DOHH2 (cell line): ENCODE data around the gene TPM1.

Experiments
- EZH2phosphoT487 ChIP-seq: fragments of 200-600 bp; sonication (generic); IDR thresholded peaks from 2 replicates; pipeline ENCODE4 v1.6.1; 2017; ENCODE audit warnings: borderline replicate concordance, mild to moderate bottlenecking, antibody characterized with exemption, low read length, moderate library complexity, mixed read lengths
- TF ChIP-seq, protein P1 (sequence below): fragments of 200-600 bp; sonication (generic); IDR thresholded peaks from one replicate; pipeline ENCODE4 v1.5.1; 2014; ENCODE audit warnings: antibody characterized with exemption, mild to moderate bottlenecking, low read depth, low read length; ENCODE audit not compliant: poor library complexity, severe bottlenecking

DNA sequence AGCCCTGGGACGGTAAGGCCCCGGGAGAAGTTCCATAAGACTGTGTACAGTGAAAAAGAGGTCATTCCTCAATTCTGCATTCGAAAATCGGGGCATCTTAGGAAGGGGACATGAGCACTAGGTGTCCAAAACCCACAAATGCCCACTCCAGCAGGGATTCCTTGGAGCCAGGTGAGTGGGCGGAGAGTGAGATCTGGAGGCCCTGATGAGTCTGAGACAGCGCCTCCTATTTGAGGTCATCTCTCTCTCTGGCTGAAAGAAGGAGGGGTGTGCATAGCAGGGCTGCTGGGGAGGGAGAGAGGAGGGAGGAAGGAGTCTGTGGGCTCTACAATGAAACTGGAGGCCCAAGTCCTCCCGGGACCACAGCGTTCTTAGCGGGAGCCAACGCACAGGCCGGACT, 41.0 kb downstream of the TPM1 start:
- TF ChIP-seq, protein P1, sequence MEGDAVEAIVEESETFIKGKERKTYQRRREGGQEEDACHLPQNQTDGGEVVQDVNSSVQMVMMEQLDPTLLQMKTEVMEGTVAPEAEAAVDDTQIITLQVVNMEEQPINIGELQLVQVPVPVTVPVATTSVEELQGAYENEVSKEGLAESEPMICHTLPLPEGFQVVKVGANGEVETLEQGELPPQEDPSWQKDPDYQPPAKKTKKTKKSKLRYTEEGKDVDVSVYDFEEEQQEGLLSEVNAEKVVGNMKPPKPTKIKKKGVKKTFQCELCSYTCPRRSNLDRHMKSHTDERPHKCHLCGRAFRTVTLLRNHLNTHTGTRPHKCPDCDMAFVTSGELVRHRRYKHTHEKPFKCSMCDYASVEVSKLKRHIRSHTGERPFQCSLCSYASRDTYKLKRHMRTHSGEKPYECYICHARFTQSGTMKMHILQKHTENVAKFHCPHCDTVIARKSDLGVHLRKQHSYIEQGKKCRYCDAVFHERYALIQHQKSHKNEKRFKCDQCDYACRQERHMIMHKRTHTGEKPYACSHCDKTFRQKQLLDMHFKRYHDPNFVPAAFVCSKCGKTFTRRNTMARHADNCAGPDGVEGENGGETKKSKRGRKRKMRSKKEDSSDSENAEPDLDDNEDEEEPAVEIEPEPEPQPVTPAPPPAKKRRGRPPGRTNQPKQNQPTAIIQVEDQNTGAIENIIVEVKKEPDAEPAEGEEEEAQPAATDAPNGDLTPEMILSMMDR = no peak
- TF ChIP-seq EZH2phosphoT487 = no peak
